Measurements from ENCODE around the gene HNF1B. TPM values are rescaled to one million over a fixed set of nuclear protein-coding genes. Genes with fewer than 3 reads are reported as not detected.

HNF1B gene, protein sequence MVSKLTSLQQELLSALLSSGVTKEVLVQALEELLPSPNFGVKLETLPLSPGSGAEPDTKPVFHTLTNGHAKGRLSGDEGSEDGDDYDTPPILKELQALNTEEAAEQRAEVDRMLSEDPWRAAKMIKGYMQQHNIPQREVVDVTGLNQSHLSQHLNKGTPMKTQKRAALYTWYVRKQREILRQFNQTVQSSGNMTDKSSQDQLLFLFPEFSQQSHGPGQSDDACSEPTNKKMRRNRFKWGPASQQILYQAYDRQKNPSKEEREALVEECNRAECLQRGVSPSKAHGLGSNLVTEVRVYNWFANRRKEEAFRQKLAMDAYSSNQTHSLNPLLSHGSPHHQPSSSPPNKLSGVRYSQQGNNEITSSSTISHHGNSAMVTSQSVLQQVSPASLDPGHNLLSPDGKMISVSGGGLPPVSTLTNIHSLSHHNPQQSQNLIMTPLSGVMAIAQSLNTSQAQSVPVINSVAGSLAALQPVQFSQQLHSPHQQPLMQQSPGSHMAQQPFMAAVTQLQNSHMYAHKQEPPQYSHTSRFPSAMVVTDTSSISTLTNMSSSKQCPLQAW
- total RNA-seq, result not detected in 2 replicates

GRCh38 chr17:37744961-37745800, at the start of gene HNF1B:
HNF1B (minus strand) TSS chr17:37745059; CDS start chr17:37744884, 175 bp downstream.
- H3K4me3 ChIP-seq (ENCODE audit: low read depth, low read length), result peak within 1 kb of the TSS; percentile 31
- H3K36me3 ChIP-seq (ENCODE audit: control insufficient read depth, insufficient read depth, low read length), result no peaks in the 10 kb centered on the region
- DNase-seq (ENCODE audit: low read depth) (no peak), FAIRE-seq (no peak)
- H3K27me3 ChIP-seq (ENCODE audit: control insufficient read depth, insufficient read depth, low read length), result peaks cover 46% of the 10 kb centered on the region
- TF ChIP-seq, protein P1, sequence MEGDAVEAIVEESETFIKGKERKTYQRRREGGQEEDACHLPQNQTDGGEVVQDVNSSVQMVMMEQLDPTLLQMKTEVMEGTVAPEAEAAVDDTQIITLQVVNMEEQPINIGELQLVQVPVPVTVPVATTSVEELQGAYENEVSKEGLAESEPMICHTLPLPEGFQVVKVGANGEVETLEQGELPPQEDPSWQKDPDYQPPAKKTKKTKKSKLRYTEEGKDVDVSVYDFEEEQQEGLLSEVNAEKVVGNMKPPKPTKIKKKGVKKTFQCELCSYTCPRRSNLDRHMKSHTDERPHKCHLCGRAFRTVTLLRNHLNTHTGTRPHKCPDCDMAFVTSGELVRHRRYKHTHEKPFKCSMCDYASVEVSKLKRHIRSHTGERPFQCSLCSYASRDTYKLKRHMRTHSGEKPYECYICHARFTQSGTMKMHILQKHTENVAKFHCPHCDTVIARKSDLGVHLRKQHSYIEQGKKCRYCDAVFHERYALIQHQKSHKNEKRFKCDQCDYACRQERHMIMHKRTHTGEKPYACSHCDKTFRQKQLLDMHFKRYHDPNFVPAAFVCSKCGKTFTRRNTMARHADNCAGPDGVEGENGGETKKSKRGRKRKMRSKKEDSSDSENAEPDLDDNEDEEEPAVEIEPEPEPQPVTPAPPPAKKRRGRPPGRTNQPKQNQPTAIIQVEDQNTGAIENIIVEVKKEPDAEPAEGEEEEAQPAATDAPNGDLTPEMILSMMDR (IDR thresholded peaks at IDR 0.05; ENCODE audit: insufficient read depth, low read length, severe bottlenecking), result no peak

DNA sequence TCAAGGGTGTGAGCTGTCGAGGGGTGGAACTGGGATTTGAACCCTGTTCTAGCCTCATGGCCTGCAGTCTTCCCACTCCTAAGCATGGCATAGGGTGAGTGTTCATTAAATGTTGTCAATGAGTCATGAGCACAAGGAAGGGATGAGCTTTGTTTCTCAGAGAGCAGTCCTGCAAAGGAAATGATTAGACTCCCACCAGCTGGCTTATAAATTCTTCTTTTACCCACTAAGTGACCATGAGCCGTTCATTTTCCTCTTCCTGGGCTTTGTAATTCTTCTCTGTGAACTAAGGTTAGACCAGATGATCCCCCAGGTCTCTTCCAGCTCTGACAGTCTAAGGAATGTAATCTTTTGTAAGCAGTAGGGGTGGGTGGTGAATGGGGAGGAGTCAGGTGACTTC, 47.9 kb upstream of the HNF1B start:
- Histone ChIP-seq H3K27me3 (ENCODE audit: control insufficient read depth, insufficient read depth, low read length) (peaks cover 4% of the 10 kb centered on the region), H3K4me3 (ENCODE audit: low read depth, low read length) (no peak overlapping the region), H3K36me3 (ENCODE audit: control insufficient read depth, insufficient read depth, low read length) (no peaks in the 10 kb centered on the region)
- TF ChIP-seq, protein P1 (IDR thresholded peaks at IDR 0.05; ENCODE audit: insufficient read depth, low read length, severe bottlenecking), result no peak
- FAIRE-seq (no peak), DNase-seq (ENCODE audit: low read depth) (peak; percentile 42)

DNA sequence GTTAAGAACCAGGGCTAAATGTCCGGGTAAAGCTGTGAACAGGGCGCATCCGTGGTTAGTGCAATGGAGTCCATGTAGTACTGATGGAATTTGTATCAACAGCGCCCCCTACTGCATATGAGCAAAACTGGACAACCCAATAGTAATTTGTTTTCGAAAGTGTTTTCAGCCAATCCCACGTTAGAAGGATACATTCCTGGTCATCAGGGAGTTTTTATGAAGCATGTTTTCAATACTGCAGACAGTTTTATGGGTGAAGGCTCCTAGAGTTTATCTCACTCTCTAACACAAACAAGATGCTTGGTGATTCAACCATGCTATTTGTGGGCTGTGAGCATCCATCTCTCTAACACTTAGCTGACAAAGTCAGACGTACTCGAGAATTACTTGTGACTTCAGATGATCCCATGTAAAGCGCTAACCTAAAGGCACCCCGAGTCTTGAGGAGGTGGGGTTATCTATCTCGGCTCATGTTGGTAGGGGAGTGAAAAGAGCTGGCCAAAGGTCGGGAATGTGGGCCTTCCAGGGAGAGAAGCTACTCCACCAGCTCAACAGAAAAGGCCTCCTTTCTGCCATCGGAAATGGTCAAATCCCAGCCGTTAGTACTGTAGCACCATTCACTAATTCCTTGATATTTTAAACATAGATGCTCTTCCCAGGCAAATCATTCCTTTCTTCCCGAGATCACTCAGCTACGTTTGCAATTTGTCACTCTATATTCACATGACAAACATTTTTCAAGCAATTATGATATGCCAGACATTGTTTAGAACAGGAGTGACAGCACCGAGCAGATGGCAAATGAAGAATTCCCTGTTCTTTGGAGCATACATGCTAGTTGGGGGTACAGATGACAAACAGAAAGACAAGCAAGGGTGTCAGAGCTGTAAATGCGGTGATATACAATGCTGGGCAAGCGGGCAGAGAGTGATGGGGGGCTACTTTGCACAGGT, 46.9 kb upstream of the HNF1B start:
- no peak for FAIRE-seq
- TF ChIP-seq, protein P1 (IDR thresholded peaks at IDR 0.05; ENCODE audit: insufficient read depth, low read length, severe bottlenecking), result peak; percentile 38
- no peaks in the 10 kb centered on the region for H3K36me3 ChIP-seq (ENCODE audit: control insufficient read depth, insufficient read depth, low read length)
- H3K27me3 ChIP-seq (ENCODE audit: control insufficient read depth, insufficient read depth, low read length), result peaks cover 4% of the 10 kb centered on the region
- peak; percentile 20 for DNase-seq (ENCODE audit: low read depth)
- no peak overlapping the region for H3K4me3 ChIP-seq (ENCODE audit: low read depth, low read length)

DNA sequence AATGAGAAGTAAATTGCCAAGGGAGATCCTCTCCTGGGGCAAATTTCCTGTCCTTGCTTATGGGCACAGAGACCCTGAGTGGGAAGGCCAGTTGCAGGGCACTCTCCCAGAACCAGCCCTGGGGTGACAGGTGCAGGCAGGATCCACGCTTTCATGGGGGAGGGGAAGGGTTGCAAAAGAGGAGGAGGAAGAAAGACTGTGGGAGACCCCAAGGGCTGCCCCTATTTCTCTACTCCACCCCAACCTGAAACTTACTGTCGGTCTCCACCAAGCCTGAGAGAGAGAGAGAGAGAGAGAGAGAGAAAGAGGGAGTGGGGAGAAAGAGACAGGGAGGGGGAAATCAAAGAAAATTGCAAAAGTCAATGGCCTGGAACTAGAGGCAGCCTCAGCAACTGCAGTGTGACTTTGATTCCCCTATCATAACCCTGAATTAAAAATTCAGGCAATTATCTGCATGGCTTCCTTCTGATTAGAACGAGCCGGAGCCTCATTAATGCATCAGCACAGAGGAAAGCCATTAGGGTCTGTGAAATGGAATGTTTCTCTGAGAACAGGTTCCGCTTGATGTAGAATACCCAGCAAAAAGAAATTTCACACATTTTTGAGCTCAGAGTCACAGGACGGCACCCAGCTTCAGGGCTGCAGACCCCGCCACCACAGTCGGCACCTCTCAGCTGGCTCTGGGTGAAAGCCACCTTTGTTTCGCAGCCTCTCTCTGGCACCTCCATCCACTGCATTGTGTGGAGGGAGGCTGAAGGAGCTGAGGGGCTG, 45.1 kb upstream of the HNF1B start:
- no peak for DNase-seq (ENCODE audit: low read depth)

More for the DNA sequence above, 45.1 kb upstream of the HNF1B start:
- H3K27me3 ChIP-seq (ENCODE audit: control insufficient read depth, insufficient read depth, low read length), result peaks cover 4% of the 10 kb centered on the region
- TF ChIP-seq, protein P1 (IDR thresholded peaks at IDR 0.05; ENCODE audit: insufficient read depth, low read length, severe bottlenecking), result no peak
- H3K4me3 ChIP-seq (ENCODE audit: low read depth, low read length), result no peak overlapping the region
- no peaks in the 10 kb centered on the region for H3K36me3 ChIP-seq (ENCODE audit: control insufficient read depth, insufficient read depth, low read length)
- no peak for FAIRE-seq
